ENCODE measurements around the gene ALX1.

Gene ALX1

DNA sequence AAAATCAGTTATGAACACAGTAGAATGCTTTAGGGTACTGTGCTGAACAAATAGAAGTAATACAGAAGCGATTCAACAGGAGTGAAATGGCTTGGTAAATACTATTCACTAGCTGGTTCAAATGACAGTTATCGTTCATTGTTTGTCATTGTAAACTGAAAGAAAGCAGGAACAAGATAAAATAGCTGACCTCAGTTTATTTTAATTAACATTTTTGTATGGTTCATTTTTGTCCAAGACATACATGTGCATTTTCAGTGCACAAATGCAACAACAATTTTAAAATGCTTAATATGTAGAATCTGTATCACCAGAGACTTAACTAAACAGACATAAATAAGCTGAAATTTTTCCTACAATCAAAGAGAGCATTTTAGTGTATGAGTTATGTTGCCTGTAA lies 49.9 kb downstream of the ALX1 start:
- no peak for DNase-seq (ENCODE audit: low spot score)
- H3K27me3 ChIP-seq (ENCODE audit: insufficient read depth, poor library complexity, severe bottlenecking), result no peaks in the 10 kb centered on the region
- H3K9me3 ChIP-seq (ENCODE audit: severe bottlenecking), result no peaks in the 10 kb centered on the region
- no peaks in the 10 kb centered on the region for H3K36me3 ChIP-seq (ENCODE audit: low read depth)
- H3K4me1 ChIP-seq (ENCODE audit: insufficient read depth, poor library complexity, severe bottlenecking), result no peaks in the 10 kb centered on the region
- TF ChIP-seq, protein P1, sequence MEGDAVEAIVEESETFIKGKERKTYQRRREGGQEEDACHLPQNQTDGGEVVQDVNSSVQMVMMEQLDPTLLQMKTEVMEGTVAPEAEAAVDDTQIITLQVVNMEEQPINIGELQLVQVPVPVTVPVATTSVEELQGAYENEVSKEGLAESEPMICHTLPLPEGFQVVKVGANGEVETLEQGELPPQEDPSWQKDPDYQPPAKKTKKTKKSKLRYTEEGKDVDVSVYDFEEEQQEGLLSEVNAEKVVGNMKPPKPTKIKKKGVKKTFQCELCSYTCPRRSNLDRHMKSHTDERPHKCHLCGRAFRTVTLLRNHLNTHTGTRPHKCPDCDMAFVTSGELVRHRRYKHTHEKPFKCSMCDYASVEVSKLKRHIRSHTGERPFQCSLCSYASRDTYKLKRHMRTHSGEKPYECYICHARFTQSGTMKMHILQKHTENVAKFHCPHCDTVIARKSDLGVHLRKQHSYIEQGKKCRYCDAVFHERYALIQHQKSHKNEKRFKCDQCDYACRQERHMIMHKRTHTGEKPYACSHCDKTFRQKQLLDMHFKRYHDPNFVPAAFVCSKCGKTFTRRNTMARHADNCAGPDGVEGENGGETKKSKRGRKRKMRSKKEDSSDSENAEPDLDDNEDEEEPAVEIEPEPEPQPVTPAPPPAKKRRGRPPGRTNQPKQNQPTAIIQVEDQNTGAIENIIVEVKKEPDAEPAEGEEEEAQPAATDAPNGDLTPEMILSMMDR (IDR thresholded peaks at IDR 0.05; ENCODE audit: poor library complexity, severe bottlenecking), result no peak
- ATAC-seq (ENCODE audit: low read depth), result no peak
- H3K4me3 ChIP-seq (ENCODE audit: severe bottlenecking), result no peak overlapping the region
- H3K27ac ChIP-seq (ENCODE audit: poor library complexity, severe bottlenecking), result no peak overlapping the region

DNA sequence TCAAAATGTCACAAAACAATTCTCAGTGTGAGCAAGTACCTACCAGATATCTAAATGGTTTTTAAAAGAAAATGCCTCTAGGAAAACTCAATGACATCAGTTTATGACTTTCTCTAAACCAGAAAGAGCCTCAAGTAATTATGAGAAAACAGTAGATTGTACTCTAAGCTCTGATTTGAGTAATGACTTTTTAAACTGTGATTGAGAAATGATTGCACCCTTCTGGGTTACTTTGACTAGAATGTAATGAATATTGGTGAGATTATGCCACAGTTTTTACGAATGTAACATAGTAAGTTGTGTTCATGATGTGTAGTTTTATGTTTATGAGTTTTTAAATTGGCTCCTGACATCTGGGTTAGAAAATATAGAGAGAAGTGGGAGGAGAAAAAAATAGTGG lies 68.8 kb downstream of the ALX1 start:
- Histone ChIP-seq H3K4me3 (ENCODE audit: severe bottlenecking) (no peak overlapping the region), H3K27me3 (ENCODE audit: insufficient read depth, poor library complexity, severe bottlenecking) (no peaks in the 10 kb centered on the region), H3K4me1 (ENCODE audit: insufficient read depth, poor library complexity, severe bottlenecking) (no peaks in the 10 kb centered on the region), H3K27ac (ENCODE audit: poor library complexity, severe bottlenecking) (no peak overlapping the region), H3K36me3 (ENCODE audit: low read depth) (no peaks in the 10 kb centered on the region), H3K9me3 (ENCODE audit: severe bottlenecking) (no peaks in the 10 kb centered on the region)
- ATAC-seq (ENCODE audit: low read depth) (no peak), DNase-seq (ENCODE audit: low spot score) (no peak)
- TF ChIP-seq, protein P1 (IDR thresholded peaks at IDR 0.05; ENCODE audit: poor library complexity, severe bottlenecking), result no peak

DNA sequence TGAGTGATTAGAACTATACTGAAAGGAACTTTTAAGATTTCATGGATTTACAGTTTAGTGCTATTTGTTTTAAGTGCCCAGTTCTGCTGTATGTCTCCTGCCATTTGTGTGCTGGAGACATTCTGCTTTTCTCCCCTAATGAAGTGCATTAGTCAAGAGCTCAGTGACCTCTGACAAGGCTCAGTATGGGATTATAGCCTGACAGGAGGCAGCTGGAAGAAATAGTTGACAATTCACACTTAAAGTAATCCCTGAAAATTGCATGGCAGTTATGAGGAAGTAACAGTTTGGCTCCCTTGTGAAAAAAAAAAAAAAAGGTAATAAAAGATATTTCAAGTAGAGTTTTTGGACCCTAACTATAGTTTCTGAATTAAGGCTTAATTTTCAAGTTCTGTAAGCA lies 70.3 kb downstream of the ALX1 start:
- no peak overlapping the region for H3K4me3 ChIP-seq (ENCODE audit: severe bottlenecking)
- no peaks in the 10 kb centered on the region for H3K4me1 ChIP-seq (ENCODE audit: insufficient read depth, poor library complexity, severe bottlenecking)
- H3K27ac ChIP-seq (ENCODE audit: poor library complexity, severe bottlenecking), result no peak overlapping the region
- no peak for ATAC-seq (ENCODE audit: low read depth)
- H3K36me3 ChIP-seq (ENCODE audit: low read depth), result no peaks in the 10 kb centered on the region
- H3K27me3 ChIP-seq (ENCODE audit: insufficient read depth, poor library complexity, severe bottlenecking), result no peaks in the 10 kb centered on the region
- DNase-seq (ENCODE audit: low spot score), result no peak
- TF ChIP-seq, protein P1 (IDR thresholded peaks at IDR 0.05; ENCODE audit: poor library complexity, severe bottlenecking), result no peak
- no peaks in the 10 kb centered on the region for H3K9me3 ChIP-seq (ENCODE audit: severe bottlenecking)

Measured in RWPE2 (cell line).